Measurements from ENCODE around the gene ABHD12. TPM values are rescaled to one million over a fixed set of nuclear protein-coding genes. Genes with fewer than 3 reads are reported as not detected.
"Not testable (repeated sequence)": the region's sequence is repeated elsewhere in the genome, so short reads cannot be mapped to it uniquely, and the experiment has no call there.

Gene ABHD12
- 22.3 and 42.9 TPM in 2 replicates for total RNA-seq (2014; rRNA removed; shearing (Covaris generic))

DNA sequence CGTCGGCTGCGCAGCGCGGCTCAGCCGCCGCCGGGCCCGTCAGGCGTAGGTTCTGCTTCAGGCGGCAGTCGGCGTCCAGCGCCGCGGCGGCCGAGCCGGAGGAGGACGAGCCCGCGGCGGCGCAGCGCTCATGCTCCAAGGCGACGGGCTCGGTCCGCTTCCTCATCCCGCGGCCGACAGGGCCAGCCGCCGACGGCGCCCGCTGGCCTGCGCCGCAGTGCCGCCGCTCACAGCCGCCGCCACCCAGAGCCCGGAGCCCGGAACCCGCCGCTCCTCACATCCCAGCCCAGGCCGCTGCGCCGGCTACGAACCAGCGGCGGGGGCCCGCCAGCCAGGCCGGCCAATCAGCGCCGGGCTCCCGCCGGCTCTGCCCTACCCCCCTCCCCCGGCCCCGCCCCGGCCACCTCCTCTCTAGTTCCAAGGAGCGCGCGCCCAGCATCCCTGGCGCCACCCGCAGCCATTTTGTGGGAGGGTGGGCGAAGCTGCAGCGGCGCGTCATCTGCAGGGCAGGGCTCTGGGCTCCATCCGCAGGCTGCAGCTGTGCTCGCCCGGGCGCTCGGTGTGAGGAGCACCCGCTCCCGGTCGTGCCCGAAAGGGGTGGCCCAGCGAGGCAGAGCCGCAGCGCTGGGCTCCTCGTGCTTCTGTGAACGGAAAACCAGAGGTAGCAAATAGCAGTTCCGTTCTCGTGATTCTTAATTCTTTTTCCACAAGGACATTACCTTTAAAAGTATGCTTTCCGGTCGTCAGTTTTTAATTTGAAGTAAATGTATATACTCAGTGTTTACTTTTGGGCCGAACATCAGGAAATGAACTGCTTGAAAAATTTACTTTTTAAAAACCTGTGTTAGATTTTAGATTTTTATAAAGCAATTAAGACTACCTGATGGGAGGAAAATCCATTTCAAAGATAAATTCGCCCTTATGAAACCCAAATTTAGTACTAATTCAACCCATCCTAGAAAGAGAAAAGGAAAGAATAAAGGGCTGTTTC is at the start of gene ABHD12:
Gene ABHD12, minus strand, starts transcription at position 298 of the 991 bp plus-strand sequence. Its CDS starts 132 bp downstream, at position 166.
- in situ Hi-C loops (cut with HindIII; ENCODE audit: low sequenced_read_pairs), result no loop called here
- peak; percentile 92 for DNase-seq (ENCODE audit: low spot score)

DNA sequence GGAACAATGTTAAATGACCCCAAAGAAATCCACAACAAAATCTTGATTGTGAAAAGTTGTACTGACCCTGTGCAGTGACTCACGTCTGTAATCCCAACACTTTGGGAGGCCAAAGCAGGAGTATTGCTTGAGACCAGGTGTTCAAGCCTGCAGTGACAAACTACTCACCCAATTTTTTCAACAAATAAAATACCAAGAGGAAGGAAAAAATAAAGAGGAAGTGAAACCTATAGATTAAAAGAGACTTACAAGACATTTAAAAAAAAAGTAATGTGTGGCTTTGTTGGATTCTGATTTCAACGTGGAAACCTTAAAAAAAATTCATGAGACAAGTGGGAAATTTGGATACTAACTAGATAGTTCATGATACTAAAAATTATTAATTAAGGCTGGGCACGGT is 48.7 kb upstream of the ABHD12 start:
- in situ Hi-C loops (cut with HindIII; ENCODE audit: low sequenced_read_pairs), result no loop called here
- DNase-seq (ENCODE audit: low spot score), result no peak

DNA sequence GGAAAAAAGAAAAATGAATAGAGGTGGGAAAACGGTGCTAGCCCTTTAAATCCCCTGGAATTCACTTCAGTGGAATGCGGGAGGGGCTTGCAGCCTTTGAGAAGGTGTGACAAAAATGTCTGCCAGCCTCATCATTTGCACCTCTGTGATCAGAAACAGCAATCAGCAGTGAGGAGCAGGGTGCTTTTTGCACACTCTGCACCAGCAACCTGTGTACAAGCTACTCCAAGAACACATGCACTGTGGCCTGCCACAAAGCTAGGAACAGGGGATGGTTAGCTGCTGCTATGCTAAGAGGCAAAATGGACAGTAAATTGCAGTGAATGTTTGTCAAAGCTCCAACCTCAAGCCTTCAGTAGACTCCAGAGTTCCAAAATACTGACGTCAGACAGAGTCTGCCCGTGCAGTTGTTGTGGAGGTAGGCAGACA is 46.5 kb upstream of the ABHD12 start:
- no peak for DNase-seq (ENCODE audit: low spot score)
- in situ Hi-C loops (cut with HindIII; ENCODE audit: low sequenced_read_pairs), result no loop called here

DNA sequence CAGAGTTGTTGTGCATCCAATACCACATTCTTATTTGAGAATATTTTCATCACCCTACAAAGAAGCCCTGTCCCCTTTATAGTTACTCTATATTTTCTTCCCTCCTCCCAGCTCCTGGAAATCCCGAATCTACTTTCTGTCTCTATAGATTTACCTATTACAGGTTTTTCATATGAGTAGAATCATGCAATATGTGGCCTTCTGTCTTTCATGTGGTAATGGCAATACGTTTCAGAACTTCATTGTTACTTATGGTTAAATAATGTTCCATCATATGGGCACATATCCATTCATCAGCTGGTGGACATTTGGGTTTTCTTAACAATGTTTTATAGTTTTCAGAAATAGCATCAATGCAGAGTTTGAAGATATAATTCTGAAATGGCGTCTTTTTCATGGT is 33.9 kb upstream of the ABHD12 start:
- DNase-seq (ENCODE audit: low spot score), result no peak
- in situ Hi-C loops (cut with HindIII; ENCODE audit: low sequenced_read_pairs), result no loop called here

DNA sequence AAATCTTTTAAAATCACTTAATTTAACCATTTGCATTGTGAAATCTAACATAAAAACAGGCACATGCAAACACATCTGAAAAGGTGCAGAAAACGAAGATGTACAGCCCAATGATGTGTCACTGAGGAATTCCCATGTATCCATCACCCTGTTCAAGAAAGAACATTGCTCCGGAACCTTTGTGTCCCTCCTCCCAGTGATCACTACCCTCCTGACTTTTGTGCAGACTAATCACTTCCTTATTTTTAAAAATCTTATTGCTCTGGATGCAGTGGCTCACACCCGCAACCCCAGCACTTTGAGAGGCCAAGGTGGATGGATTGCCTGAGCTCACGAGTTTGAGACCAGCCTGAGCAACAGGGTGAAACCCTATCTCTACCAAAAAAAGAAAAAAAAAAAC is 31.4 kb upstream of the ABHD12 start:
- in situ Hi-C loops (cut with HindIII; ENCODE audit: low sequenced_read_pairs), result no loop called here
- DNase-seq (ENCODE audit: low spot score), result no peak

DNA sequence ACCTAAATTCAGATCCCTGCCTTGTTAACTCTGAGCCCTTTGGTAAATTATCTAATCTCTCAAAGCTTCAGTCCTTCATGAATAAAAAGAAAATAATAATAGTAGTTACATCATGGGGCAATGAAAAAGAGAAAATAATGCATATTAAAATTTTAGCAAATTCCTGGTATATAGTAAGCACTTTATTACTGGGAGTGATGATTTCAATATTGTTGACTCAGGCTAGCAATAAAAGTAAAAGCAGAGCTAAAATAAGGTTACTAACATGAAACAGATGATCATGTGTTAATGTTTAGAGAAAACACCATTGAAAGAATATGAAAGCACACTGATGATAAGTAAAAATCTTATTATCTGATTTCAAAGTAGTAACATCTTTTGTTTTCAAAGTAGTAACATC is 30.5 kb upstream of the ABHD12 start:
- in situ Hi-C loops (cut with HindIII; ENCODE audit: low sequenced_read_pairs), result no loop called here
- DNase-seq (ENCODE audit: low spot score), result no peak

DNA sequence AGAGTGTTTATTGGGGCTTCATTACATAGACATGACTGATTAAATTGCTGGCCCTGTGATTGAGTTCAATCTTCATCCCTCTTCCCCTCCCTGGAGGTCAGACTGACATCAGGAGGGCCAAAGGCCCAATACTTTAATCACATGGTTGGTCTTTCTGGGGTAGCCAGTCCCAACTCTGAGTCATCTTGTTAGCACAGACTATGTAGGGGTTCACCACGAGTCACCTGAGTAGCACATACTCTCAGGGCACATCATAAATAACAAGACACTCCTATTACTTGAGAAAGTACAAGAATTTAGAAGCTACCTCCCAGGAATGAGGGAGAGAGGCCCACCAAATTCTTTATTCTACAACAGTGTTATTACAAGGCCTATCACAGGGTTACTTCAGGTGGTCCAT is 28.1 kb upstream of the ABHD12 start:
- in situ Hi-C loops (cut with HindIII; ENCODE audit: low sequenced_read_pairs), result no loop called here

DNA sequence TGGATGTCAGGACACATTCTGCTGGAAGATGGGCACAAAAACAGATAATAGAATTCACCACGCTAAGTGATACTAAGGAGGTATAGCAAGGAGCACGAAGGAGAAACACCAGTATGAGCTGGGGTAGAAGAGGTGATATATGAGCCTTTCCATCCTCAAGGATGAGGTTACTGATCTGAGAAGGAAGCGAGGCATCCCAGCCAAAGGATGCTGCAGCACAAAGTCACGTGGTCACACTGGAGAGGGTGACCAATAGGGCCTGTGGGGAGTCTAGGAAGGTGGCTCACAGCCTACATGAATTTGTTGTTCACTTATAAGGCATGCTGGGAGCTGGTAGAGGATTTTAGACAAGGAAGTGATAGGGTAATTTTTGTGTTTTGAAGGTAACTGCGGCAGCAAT is 18.3 kb upstream of the ABHD12 start:
- in situ Hi-C loops (cut with HindIII; ENCODE audit: low sequenced_read_pairs), result no loop called here
- DNase-seq (ENCODE audit: low spot score), result no peak

More for the DNA sequence above, 28.1 kb upstream of the ABHD12 start:
- DNase-seq (ENCODE audit: low spot score), result no peak

DNA sequence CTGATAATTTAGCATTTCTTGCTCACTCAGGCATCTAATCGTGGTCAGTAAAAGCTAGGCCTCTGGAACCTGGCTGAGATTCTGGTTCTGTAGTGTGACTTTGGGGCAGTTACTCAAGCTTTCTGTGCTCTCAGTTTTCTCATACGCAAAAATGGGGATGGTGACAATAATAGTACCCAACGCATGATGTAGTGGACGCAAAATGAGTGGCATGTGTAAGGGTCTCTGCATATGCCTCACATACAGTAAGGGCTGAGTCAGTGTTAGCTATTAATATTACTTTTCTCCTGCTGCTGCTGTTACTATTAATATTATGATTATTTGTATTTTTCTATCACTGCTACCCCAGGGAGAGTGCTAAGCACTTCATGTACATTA is 17.5 kb upstream of the ABHD12 start:
- no peak for DNase-seq (ENCODE audit: low spot score)
- in situ Hi-C loops (cut with HindIII; ENCODE audit: low sequenced_read_pairs), result no loop called here

DNA sequence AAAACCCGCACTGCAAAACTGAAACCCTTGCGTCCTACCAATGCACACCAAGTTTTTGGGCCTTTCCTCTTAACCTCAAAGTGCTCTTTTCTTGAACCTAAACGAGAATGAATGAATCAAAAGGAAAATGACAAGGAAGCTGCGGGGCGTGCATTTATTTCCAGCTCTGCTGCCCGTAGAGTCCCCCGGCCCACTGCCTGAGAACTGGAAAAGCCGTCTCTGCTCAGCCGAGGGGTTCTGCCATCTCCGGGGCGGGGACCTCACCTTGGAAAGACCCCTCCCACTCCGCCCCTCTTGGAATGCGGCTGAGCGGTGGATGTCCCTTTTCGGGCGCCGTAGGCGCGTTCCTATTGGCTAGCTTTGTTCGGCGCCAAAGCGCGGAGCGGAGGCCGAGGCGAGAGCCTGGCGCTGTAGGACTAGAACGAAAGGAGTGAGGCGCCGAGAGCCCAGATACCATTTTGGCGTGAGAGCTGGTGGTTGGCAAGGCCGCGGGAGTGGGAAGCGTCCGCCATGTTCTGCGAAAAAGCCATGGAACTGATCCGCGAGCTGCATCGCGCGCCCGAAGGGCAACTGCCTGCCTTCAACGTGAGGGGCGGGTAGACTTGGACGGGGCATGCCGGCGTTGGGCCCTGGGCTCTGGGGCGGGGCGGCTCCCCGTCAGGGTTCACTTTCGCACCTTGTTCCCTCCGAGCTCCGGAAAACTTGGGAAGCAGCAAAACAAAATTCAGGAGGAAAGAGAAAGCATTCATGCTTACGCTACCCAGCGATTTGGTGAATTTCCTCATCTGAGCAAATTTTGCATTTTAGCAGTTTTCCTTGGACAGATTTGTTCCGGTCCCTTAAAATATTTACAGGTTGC is 16.9 kb upstream of the ABHD12 start, which contains the start of gene GINS1:
Gene GINS1, plus strand, starts transcription at position 363 of the 859 bp plus-strand sequence. Its CDS starts 148 bp downstream, at position 511.
- DNase-seq (ENCODE audit: low spot score), result peak; percentile 87
- in situ Hi-C loops (cut with HindIII; ENCODE audit: low sequenced_read_pairs), result no loop called here

DNA sequence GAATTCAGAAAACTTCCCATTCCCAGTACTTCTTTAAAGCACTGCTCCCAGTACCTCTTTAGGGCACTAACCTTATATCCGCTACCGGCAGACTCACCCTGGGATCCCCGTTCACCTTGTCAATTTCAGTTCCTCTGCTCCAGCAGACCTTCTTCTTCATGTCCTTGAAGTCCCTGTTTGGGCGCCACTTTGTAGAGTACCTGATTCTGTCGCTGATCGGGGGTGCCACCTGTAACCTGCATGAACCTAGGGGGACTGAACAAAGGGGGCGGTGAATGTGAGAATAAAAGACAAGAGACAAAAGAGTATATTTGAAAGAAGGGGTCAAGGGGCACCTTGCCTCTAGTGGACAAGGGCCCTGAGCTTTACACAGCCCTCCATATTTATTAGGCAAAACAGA is 11.9 kb upstream of the ABHD12 start:
- in situ Hi-C loops (cut with HindIII; ENCODE audit: low sequenced_read_pairs), result no loop called here
- no peak for DNase-seq (ENCODE audit: low spot score)

DNA sequence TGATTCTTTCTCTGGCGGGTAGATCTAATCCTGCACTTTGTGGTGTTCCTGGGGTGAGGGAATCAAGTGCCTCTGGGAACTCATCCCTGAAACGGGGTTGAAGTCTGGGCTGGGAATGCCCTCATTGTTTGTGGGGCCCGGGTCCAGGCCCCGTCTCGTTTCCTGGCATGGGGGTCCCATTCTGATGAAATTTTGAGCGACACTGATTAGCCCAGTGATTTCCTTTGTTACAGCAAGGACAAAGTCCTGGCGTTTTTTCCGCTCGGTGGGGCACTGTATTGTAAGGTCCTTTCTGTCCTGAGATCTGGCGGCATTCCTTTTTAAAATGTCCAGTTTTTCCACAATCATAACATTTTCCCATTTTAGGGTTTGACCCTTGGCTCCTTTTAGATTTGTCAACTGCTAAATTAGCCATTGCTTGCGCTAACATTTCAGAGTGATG is 9.7 kb upstream of the ABHD12 start:
- DNase-seq (ENCODE audit: low spot score); in situ Hi-C loops (cut with HindIII; ENCODE audit: low sequenced_read_pairs): not testable (repeated sequence)

DNA sequence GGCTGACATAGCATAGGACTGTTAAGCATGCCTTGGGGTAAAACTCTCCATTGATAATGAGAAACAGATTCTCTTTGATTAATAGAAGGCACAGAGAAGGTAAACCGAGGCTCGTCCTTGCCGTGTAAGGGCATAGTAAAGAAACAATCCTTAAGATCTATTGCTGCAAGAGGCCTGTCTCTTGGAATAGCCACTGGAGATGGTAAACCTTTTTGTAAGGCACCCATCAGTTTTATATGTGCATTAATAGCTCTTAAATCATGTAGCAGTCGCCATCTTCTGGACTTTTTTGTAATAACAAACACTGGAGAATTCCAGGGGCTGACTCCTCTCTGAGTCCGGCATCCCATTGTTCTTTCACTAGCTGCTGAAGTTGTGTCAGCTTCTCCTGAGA is 8.4 kb upstream of the ABHD12 start:
- DNase-seq (ENCODE audit: low spot score), result peak; percentile 91
- in situ Hi-C loops (cut with HindIII; ENCODE audit: low sequenced_read_pairs), result no loop called here

DNA sequence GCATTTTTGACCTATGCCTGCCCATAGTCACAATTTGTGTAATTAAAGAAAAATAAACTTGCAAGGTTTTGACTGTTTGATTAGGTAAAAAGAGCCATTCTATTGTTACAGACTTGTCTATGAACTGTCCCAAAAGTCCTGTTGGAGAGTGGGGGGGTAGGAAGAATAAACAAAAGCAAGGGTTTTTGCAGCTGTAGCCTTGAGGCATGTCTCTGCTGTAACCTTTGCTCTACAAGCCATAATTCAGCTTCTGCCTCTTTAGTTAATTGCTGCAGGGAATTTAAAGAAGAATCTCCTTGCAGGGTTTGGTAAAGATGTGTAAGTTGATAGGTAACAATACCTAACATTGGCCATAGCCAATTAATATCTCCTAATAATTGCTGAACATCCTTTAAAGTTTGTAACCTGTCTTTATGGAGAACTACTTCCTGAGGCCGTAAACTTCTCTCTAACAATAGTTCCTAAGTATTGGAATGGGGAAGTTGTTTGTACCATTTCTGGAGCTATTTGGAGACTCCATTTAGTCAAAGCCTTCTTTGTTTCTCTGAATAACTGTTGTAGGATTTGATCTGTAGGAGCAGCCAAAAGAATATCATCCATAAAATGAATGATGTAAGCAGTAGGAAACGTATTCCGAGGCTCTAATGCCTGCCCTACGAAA is 7.9 kb upstream of the ABHD12 start:
- in situ Hi-C loops (cut with HindIII; ENCODE audit: low sequenced_read_pairs), result no loop called here
- peak; percentile 11 for DNase-seq (ENCODE audit: low spot score)

DNA sequence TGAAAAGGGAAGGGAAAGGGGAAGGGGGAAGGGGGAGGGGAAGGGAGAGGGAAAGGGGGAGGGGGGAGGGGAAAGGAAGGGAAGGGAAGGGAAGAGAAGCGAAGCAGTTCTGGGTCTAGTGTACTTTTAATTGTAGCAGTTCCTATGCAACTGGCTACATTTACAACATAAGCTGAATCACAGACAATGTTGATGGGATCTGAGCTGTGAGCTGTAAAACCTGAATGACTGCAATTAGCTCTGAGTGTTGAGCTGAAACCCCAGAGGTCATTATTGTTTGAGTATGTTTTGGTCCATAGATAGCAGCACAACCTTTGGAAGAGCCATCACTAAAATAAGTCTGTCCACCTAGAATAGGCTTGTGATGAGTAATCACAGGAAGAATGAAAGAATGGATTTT is 7.2 kb upstream of the ABHD12 start:
- in situ Hi-C loops (cut with HindIII; ENCODE audit: low sequenced_read_pairs), result no loop called here
- no peak for DNase-seq (ENCODE audit: low spot score)

DNA sequence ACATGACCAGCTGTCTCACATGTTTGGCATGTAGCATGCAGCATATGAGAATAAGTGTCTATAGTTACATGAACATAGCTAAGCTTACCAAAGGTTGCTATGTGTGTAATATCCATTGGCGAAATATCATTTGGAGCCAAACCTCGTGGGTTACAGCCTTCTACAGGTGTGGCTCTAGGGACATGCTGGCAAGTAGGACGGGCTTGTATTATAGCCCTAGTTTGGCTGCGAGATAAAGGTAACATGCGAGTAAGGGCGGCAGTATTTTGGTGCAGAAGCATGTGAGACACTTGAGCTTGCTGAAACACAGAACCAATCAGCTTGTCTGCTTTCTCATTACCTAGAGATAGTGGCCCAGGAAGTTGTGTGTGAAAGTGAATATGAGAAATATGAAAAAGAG is 6.5 kb upstream of the ABHD12 start:
- in situ Hi-C loops (cut with HindIII; ENCODE audit: low sequenced_read_pairs), result no loop called here
- no peak for DNase-seq (ENCODE audit: low spot score)

DNA sequence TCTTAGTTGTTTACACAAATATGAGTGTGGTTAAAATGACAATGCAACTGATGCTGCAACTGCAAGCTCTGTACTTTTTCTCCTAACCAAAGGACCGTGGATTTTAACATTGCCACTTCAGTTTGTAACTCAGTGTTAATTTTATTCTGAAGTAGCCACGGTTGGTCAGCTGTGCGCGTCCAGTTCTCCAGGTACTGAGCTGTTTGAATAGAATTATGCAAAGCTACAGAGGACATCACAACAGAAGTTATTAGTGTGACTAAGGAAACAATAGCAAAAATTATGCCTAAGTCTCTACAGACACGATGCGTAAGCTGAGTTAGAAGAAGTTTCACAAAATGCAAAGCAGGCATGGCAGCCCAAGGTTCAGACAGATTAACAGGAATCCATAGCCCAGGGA is 4.4 kb upstream of the ABHD12 start:
- no peak for DNase-seq (ENCODE audit: low spot score)
- in situ Hi-C loops (cut with HindIII; ENCODE audit: low sequenced_read_pairs), result no loop called here

DNA sequence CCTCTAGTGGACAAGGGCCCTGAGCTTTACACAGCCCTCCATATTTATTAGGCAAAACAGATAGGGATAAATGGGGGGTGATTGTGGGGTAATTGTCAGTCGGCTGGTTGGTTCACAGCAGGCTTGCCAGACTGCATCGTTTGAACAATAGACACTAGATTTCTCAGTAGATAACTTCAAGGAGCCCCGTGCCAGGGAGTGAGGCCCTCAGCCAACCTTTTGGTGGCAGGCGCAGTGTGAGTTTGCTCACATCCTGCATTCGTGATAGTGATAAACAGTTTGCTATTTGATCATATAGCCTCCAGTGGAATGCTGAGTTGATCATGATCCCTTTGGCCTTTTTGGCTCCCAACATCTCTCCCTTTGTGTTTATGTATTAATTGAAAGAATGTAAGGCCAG is 3.6 kb upstream of the ABHD12 start:
- DNase-seq (ENCODE audit: low spot score), result no peak
- in situ Hi-C loops (cut with HindIII; ENCODE audit: low sequenced_read_pairs), result no loop called here

DNA sequence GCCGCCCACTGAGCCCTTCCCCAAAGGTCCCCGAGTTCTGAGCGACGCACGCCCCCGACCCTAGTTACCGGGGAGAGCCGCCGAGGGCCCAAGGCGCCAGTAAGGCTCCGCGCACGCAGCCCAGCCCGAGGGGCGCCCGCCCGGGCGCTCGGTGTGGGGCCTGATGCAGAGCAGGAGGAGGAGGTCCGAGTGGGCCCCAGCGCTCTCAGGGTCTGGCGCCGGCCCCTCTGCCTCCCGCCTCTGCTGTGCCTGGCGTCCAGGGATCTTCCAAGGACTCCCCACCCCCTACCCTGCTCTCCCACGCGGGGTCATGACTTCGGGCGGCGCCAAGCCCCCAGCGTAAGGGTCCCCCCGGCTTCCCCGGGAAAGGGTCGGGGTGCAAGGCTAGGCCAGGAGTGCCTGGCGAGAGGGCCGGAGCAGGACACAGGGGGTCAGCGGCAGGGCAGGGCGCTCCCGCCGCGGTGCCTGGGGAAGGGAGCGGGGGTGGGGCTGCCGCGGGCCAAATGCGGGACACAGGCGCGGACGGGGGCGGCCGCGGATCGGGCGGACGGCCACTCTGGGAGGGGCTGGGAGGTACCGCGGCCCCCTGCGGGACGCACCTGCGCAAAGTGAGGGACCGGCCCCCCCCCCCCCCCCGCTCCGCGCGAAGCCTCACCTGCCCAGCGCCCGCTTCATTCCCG is 637 bp downstream of the ABHD12 start:
- in situ Hi-C loops (cut with HindIII; ENCODE audit: low sequenced_read_pairs), result no loop called here
- DNase-seq (ENCODE audit: low spot score), result peak; percentile 10
